Measurements from ENCODE around the gene SETBP1. TPM values are rescaled to one million over a fixed set of nuclear protein-coding genes. Genes with fewer than 3 reads are reported as not detected.

The SETBP1 gene
- total RNA-seq, 1 experiment from 2014 or later = 14.0 TPM

- H3K9me3 ChIP-seq (ENCODE audit: low read depth, low read length, poor library complexity, severe bottlenecking) = no peaks in the 10 kb centered on the region
These were observed 90.9 kb downstream of the SETBP1 start for GRCh38 chr18:44771572-44771955.

GRCh38 chr18:44771956-44772917 is 91.5 kb downstream of the SETBP1 start:
- Histone ChIP-seq H3K27me3 (replicated peaks; ENCODE audit: insufficient read depth, low read depth, low read length, poor library complexity) (no peaks in the 10 kb centered on the region), H3K36me3 (ENCODE audit: insufficient read depth, low read length, poor library complexity, severe bottlenecking) (no peaks in the 10 kb centered on the region), H3K4me1 (ENCODE audit: insufficient read depth, low read length, poor library complexity, severe bottlenecking) (no peaks in the 10 kb centered on the region), H3K27ac (ENCODE audit: low read depth, low read length, poor library complexity, severe bottlenecking) (no peak overlapping the region), H3K9me3 (ENCODE audit: low read depth, low read length, poor library complexity, severe bottlenecking) (no peaks in the 10 kb centered on the region), H3K4me3 (ENCODE audit: low read depth, low read length, poor library complexity, severe bottlenecking) (no peak overlapping the region)
- no peak for DNase-seq (ENCODE audit: low spot score)
- TF ChIP-seq, protein P1, sequence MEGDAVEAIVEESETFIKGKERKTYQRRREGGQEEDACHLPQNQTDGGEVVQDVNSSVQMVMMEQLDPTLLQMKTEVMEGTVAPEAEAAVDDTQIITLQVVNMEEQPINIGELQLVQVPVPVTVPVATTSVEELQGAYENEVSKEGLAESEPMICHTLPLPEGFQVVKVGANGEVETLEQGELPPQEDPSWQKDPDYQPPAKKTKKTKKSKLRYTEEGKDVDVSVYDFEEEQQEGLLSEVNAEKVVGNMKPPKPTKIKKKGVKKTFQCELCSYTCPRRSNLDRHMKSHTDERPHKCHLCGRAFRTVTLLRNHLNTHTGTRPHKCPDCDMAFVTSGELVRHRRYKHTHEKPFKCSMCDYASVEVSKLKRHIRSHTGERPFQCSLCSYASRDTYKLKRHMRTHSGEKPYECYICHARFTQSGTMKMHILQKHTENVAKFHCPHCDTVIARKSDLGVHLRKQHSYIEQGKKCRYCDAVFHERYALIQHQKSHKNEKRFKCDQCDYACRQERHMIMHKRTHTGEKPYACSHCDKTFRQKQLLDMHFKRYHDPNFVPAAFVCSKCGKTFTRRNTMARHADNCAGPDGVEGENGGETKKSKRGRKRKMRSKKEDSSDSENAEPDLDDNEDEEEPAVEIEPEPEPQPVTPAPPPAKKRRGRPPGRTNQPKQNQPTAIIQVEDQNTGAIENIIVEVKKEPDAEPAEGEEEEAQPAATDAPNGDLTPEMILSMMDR (conservative IDR thresholded peaks at IDR 0.05; ENCODE audit: low read depth, low read length) = no peak
- TF ChIP-seq EZH2 (IDR thresholded peaks at IDR 0.05; ENCODE audit: borderline replicate concordance, low read depth, low read length, poor library complexity, severe bottlenecking) = no peak
- BruUV-seq (replicated peaks) = no TSS peak
- CTCF ChIA-PET = no interaction called here
- intact Hi-C loops (cut with micrococcal nuclease; ENCODE audit: unreplicated experiment) = no loop called here
- POLR2A ChIA-PET (ENCODE audit: low non-redundant PET) = no interaction called here

More at GRCh38 chr18:44771572-44771955, 90.9 kb downstream of the SETBP1 start:
- H3K27ac ChIP-seq (ENCODE audit: low read depth, low read length, poor library complexity, severe bottlenecking) = no peak overlapping the region
- no peaks in the 10 kb centered on the region for H3K36me3 ChIP-seq (ENCODE audit: insufficient read depth, low read length, poor library complexity, severe bottlenecking)
- POLR2A ChIA-PET (ENCODE audit: low non-redundant PET) = no interaction called here
- CTCF ChIA-PET = no interaction called here
- intact Hi-C loops (cut with micrococcal nuclease; ENCODE audit: unreplicated experiment) = no loop called here
- DNase-seq (ENCODE audit: low spot score) = no peak
- no peak for TF ChIP-seq EZH2 (IDR thresholded peaks at IDR 0.05; ENCODE audit: borderline replicate concordance, low read depth, low read length, poor library complexity, severe bottlenecking)
- TF ChIP-seq, protein P1 (conservative IDR thresholded peaks at IDR 0.05; ENCODE audit: low read depth, low read length) = no peak
- H3K27me3 ChIP-seq (replicated peaks; ENCODE audit: insufficient read depth, low read depth, low read length, poor library complexity) = no peaks in the 10 kb centered on the region
- BruUV-seq (replicated peaks) = no TSS peak
- no peaks in the 10 kb centered on the region for H3K4me1 ChIP-seq (ENCODE audit: insufficient read depth, low read length, poor library complexity, severe bottlenecking)
- no peak overlapping the region for H3K4me3 ChIP-seq (ENCODE audit: low read depth, low read length, poor library complexity, severe bottlenecking)

DNA sequence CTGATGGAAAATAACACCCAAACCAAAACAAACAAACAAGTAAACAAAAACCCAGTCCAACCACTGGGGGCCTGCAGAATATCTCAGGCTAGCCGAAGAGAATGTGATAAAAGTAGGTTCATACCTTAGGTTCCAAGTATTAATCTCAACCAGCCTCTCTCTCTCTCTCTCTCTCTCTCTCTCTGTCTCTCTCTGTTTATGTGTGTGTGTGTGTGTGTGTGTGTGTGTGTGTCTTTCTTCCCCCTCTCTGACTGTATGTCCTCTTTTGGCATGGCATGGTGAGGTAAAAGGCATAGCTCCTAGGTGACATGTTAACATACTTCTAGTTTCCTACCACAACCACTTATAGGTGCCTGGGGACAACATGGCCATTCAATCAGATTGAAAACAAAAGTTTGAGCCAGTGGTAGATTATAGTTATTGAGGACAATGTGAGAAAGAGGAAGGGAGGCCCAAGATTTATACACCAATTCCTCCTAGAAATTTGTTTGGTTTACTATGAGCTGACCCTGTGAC is 93.0 kb downstream of the SETBP1 start:
- POLR2A ChIA-PET (ENCODE audit: low non-redundant PET) = no interaction called here
- no peaks in the 10 kb centered on the region for H3K9me3 ChIP-seq (ENCODE audit: low read depth, low read length, poor library complexity, severe bottlenecking)
- DNase-seq (ENCODE audit: low spot score) = no peak
- H3K36me3 ChIP-seq (ENCODE audit: insufficient read depth, low read length, poor library complexity, severe bottlenecking) = no peaks in the 10 kb centered on the region
- no peaks in the 10 kb centered on the region for H3K27me3 ChIP-seq (replicated peaks; ENCODE audit: insufficient read depth, low read depth, low read length, poor library complexity)
- no peak overlapping the region for H3K27ac ChIP-seq (ENCODE audit: low read depth, low read length, poor library complexity, severe bottlenecking)
- no peaks in the 10 kb centered on the region for H3K4me1 ChIP-seq (ENCODE audit: insufficient read depth, low read length, poor library complexity, severe bottlenecking)
- BruUV-seq (replicated peaks) = no TSS peak
- TF ChIP-seq, protein P1 (conservative IDR thresholded peaks at IDR 0.05; ENCODE audit: low read depth, low read length) = no peak
- no peak for TF ChIP-seq EZH2 (IDR thresholded peaks at IDR 0.05; ENCODE audit: borderline replicate concordance, low read depth, low read length, poor library complexity, severe bottlenecking)
- CTCF ChIA-PET = no interaction called here
- H3K4me3 ChIP-seq (ENCODE audit: low read depth, low read length, poor library complexity, severe bottlenecking) = no peak overlapping the region
- intact Hi-C loops (cut with micrococcal nuclease; ENCODE audit: unreplicated experiment) = no loop called here
